ENCODE results near the gene ALDH1L1. TPM values are rescaled to one million over a fixed set of nuclear protein-coding genes. Genes with fewer than 3 reads are reported as not detected.

The ALDH1L1 gene
- total and polyA plus RNA-seq, 8 donors: 1.4 to 17.4 (median 5.2) TPM

- Histone ChIP-seq H3K27me3 (peaks cover 0 to 42% (median 24%) of the 10 kb centered on the region in 3 donors), H3K9me3 (no peaks in the 10 kb centered on the region), H3K36me3 (no peaks in the 10 kb centered on the region), H3K27ac (no peak overlapping the region), H3K4me3 (no peak overlapping the region), H3K4me1 (peaks cover 5 to 24% (median 18%) of the 10 kb centered on the region in 4 donors)
- 63 to 77% (median 74%) methylated on average over 6 of the region's 6 CpGs for WGBS, 5 donors
- no peak for DNase-seq
- intact Hi-C loops (cut with DNase I; ENCODE audit: low total_unique reads): no loop called here
- no peak for TF ChIP-seq POLR2A (IDR thresholded peaks at IDR 0.05)
- TF ChIP-seq, protein P1, sequence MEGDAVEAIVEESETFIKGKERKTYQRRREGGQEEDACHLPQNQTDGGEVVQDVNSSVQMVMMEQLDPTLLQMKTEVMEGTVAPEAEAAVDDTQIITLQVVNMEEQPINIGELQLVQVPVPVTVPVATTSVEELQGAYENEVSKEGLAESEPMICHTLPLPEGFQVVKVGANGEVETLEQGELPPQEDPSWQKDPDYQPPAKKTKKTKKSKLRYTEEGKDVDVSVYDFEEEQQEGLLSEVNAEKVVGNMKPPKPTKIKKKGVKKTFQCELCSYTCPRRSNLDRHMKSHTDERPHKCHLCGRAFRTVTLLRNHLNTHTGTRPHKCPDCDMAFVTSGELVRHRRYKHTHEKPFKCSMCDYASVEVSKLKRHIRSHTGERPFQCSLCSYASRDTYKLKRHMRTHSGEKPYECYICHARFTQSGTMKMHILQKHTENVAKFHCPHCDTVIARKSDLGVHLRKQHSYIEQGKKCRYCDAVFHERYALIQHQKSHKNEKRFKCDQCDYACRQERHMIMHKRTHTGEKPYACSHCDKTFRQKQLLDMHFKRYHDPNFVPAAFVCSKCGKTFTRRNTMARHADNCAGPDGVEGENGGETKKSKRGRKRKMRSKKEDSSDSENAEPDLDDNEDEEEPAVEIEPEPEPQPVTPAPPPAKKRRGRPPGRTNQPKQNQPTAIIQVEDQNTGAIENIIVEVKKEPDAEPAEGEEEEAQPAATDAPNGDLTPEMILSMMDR (IDR thresholded peaks at IDR 0.05): no peak
These were observed 4.1 kb upstream of the ALDH1L1 start for GRCh38 chr3:126184465-126185000.

- peak overlapping the region in 4 of 5 donors; percentile 24 to 90 (median 78) for H3K27ac ChIP-seq
- H3K9me3 ChIP-seq: no peaks in the 10 kb centered on the region
- 27 to 42% (median 41%) methylated on average over 1 of the region's 1 CpG for WGBS, 5 donors
- no peak for TF ChIP-seq POLR2A (IDR thresholded peaks at IDR 0.05)
- no peak for TF ChIP-seq POLR2AphosphoS5 (IDR thresholded peaks at IDR 0.05)
- TF ChIP-seq EP300 (IDR thresholded peaks at IDR 0.05): no peak
- TF ChIP-seq, protein P1 (IDR thresholded peaks at IDR 0.05): no peak
- peak overlapping the region; percentile 47 to 58 (median 56) for H3K4me3 ChIP-seq
- peaks cover 12 to 32% (median 24%) of the 10 kb centered on the region in 4 donors for H3K4me1 ChIP-seq
- intact Hi-C loops (cut with DNase I; ENCODE audit: low total_unique reads): no loop called here
- no peak for DNase-seq
- no peaks in the 10 kb centered on the region for H3K36me3 ChIP-seq
- peaks cover 4 to 51% (median 28%) of the 10 kb centered on the region in 3 donors for H3K27me3 ChIP-seq
These were observed 976 bp upstream of the ALDH1L1 start for GRCh38 chr3:126181398-126181725.

- intact Hi-C loops (cut with DNase I; ENCODE audit: low total_unique reads): no loop called here
- TF ChIP-seq EP300 (IDR thresholded peaks at IDR 0.05) (no peak), POLR2AphosphoS5 (IDR thresholded peaks at IDR 0.05) (no peak), POLR2A (IDR thresholded peaks at IDR 0.05) (no peak)
- TF ChIP-seq, protein P1 (IDR thresholded peaks at IDR 0.05): no peak
- 0 to 6% (median 3%) methylated on average over 1 to 47 of the region's 47 CpGs for WGBS, 5 donors
- Histone ChIP-seq H3K4me3 (peak overlapping the region; percentile 47 to 58 (median 56)), H3K9me3 (no peaks in the 10 kb centered on the region), H3K36me3 (no peaks in the 10 kb centered on the region), H3K27me3 (peaks cover 4 to 51% (median 28%) of the 10 kb centered on the region in 3 donors), H3K4me1 (peaks cover 12 to 32% (median 24%) of the 10 kb centered on the region in 4 donors), H3K27ac (peak overlapping the region; percentile 21 to 90 (median 77))
- DNase-seq: peak in 1 of 2 donors; percentile 66
These were observed 435 bp downstream of the ALDH1L1 start for GRCh38 chr3:126179825-126180476.

- no peaks in the 10 kb centered on the region for H3K36me3 ChIP-seq
- H3K9me3 ChIP-seq: no peaks in the 10 kb centered on the region
- no peak for DNase-seq
- WGBS, 5 donors: 87 to 95% (median 90%) methylated on average over 8 of the region's 8 CpGs
- no peak for TF ChIP-seq POLR2AphosphoS5 (IDR thresholded peaks at IDR 0.05)
- no peak for TF ChIP-seq POLR2A (IDR thresholded peaks at IDR 0.05)
- H3K27ac ChIP-seq: no peak overlapping the region
- no peak overlapping the region for H3K4me3 ChIP-seq
- intact Hi-C loops (cut with DNase I; ENCODE audit: low total_unique reads): no loop called here
- no peaks in the 10 kb centered on the region for H3K4me1 ChIP-seq
- H3K27me3 ChIP-seq: peaks cover 0 to 16% (median 11%) of the 10 kb centered on the region in 3 donors
These were observed 10.2 kb downstream of the ALDH1L1 start for GRCh38 chr3:126170073-126170777.

Data from stomach (tissue), 9 donors.